Vagina (tissue), 2 donors: Measurements from ENCODE around the gene KRTAP10-6.
"Not testable (repeated sequence)": the region's sequence is repeated elsewhere in the genome, so short reads cannot be mapped to it uniquely, and the experiment has no call there.

Experiments
- POLR2A ChIP-seq, 2 donors: fragments of 450-650 bp; IDR thresholded peaks; one replicate each; pipeline ENCODE4 v1.6.1; 2017; ENCODE audit warnings: antibody characterized with exemption in 2 of 2, mild to moderate bottlenecking in 2 of 2, moderate library complexity in 2 of 2
- POLR2AphosphoS5 ChIP-seq, 2 donors: sonication (generic); formaldehyde crosslinking; IDR thresholded peaks; one replicate each; pipeline ENCODE4 v1.9.0; 2017; ENCODE audit warnings: antibody characterized with exemption in 2 of 2, mild to moderate bottlenecking in 2 of 2, low read depth in 1 of 2; ENCODE audit not compliant: insufficient read depth in 1 of 2
- TF ChIP-seq, protein P1 (sequence below), 3 experiments: fragments of 450-650 bp in 2 of 3; fragments of 200-600 bp in 1 of 3; sonication (generic) in 1 of 3; IDR thresholded peaks; one replicate each; pipeline ENCODE4 v1.5.1; 2017 to 2019; ENCODE audit warnings: antibody characterized with exemption in 3 of 3, mild to moderate bottlenecking in 2 of 3, moderate library complexity in 2 of 3

DNA sequence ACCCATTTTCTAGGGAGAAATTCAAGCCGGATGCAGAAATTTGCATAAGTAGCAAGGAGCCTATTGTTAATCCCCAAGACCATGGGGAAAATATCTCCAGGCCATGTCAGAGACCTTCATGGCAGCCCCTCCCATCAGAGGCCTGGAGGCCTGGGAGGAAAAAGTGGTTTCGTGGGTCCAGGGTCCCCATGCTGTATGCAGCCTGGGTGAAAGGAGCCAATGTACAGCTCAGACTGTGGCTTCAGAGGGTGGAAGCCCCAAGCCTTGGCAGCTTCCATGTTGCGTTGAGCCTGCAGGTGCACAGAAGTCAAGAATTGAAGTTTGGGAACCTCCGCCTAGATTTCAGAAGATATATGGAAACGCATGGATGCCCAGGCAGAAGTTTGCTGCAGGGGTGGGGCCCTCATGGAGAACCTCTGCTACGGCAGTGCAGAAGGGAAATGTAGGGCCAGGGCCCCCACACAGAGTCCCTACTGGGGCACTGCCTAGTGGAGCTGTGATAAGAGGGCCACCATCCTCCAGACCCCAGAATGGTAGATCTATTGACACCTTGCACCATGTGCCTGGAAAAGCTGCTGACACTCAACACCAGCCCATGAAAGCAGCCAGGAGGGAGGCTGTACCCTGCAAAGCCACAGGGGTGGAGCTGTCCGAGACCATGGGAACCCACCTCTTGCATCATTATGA is 18.0 kb upstream of the KRTAP10-6 start:
- TF ChIP-seq, protein P1, sequence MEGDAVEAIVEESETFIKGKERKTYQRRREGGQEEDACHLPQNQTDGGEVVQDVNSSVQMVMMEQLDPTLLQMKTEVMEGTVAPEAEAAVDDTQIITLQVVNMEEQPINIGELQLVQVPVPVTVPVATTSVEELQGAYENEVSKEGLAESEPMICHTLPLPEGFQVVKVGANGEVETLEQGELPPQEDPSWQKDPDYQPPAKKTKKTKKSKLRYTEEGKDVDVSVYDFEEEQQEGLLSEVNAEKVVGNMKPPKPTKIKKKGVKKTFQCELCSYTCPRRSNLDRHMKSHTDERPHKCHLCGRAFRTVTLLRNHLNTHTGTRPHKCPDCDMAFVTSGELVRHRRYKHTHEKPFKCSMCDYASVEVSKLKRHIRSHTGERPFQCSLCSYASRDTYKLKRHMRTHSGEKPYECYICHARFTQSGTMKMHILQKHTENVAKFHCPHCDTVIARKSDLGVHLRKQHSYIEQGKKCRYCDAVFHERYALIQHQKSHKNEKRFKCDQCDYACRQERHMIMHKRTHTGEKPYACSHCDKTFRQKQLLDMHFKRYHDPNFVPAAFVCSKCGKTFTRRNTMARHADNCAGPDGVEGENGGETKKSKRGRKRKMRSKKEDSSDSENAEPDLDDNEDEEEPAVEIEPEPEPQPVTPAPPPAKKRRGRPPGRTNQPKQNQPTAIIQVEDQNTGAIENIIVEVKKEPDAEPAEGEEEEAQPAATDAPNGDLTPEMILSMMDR (IDR thresholded peaks at IDR 0.05): not testable (repeated sequence)
- TF ChIP-seq POLR2A (IDR thresholded peaks at IDR 0.05); POLR2AphosphoS5 (IDR thresholded peaks at IDR 0.05; ENCODE audit: insufficient read depth in 1 of 2, low read depth in 1 of 2): not testable (repeated sequence)
